HT1080 (cell line): ENCODE results near the gene SYT7. TPM values are rescaled to one million over a fixed set of nuclear protein-coding genes. Genes with fewer than 3 reads are reported as not detected.
A peak's percentile ranks its signal among the peaks of the same experiment; 100 is the strongest.

Source experiments
- DNase-seq: peaks from one replicate; pipeline ENCODE4 v3.0.0-alpha.2; 2015; ENCODE audit warnings: low read depth
- total RNA-seq: library from RNA; depleted of rRNA; stranded (reverse); fragments of >200 nt; shearing (Covaris generic); gene quantifications from 2 replicates; pipeline ENCODE4 v1.2.3, GENCODE V29; 2014

SYT7 gene
- total RNA-seq, 1 experiment from 2014 or later, result 2.0 TPM

- no peak for DNase-seq
Observed at GRCh38 chr11:61555051-61555969, 25.6 kb downstream of the SYT7 start.

- DNase-seq, result no peak
Observed at GRCh38 chr11:61554172-61554988, 26.5 kb downstream of the SYT7 start.

GRCh38 chr11:61553373-61554171, 27.3 kb downstream of the SYT7 start:
- no peak for DNase-seq

- no peak for DNase-seq
Observed at GRCh38 chr11:61552108-61552635, 28.7 kb downstream of the SYT7 start.

GRCh38 chr11:61551634-61552033, 29.2 kb downstream of the SYT7 start:
- DNase-seq, result peak; percentile 50

- DNase-seq, result no peak
Observed at GRCh38 chr11:61550665-61551227, 30.1 kb downstream of the SYT7 start.

- no peak for DNase-seq
Observed at GRCh38 chr11:61549662-61550568, 31.0 kb downstream of the SYT7 start.

- DNase-seq, result no peak
Observed at GRCh38 chr11:61549177-61549576, 31.7 kb downstream of the SYT7 start.

GRCh38 chr11:61547246-61547645, 33.6 kb downstream of the SYT7 start:
- DNase-seq, result no peak

GRCh38 chr11:61546663-61547062, 34.2 kb downstream of the SYT7 start:
- DNase-seq, result no peak

GRCh38 chr11:61545921-61546320, 35.0 kb downstream of the SYT7 start:
- no peak for DNase-seq

GRCh38 chr11:61545341-61545740, 35.5 kb downstream of the SYT7 start:
- no peak for DNase-seq

GRCh38 chr11:61544466-61544865, 36.4 kb downstream of the SYT7 start:
- no peak for DNase-seq

GRCh38 chr11:61543606-61544306, 37.1 kb downstream of the SYT7 start:
- DNase-seq, result no peak

GRCh38 chr11:61542705-61543104, 38.2 kb downstream of the SYT7 start:
- no peak for DNase-seq

- DNase-seq, result no peak
Observed at GRCh38 chr11:61542024-61542461, 38.8 kb downstream of the SYT7 start.

- DNase-seq, result peak; percentile 56
Observed at GRCh38 chr11:61541598-61541997, 39.3 kb downstream of the SYT7 start.

- DNase-seq, result no peak
Observed at GRCh38 chr11:61540528-61540927, 40.3 kb downstream of the SYT7 start.

GRCh38 chr11:61539831-61540357, 41.0 kb downstream of the SYT7 start:
- DNase-seq, result no peak
